Astrocyte of the cerebellum (primary cell): ENCODE data around the gene NCK2.

Experiments used
- DNase-seq: peaks from one replicate; pipeline ENCODE4 v3.0.0-alpha.2; 2011; ENCODE audit warnings: low read depth
- H3K4me3 ChIP-seq: 2 replicates; pipeline ENCODE4 v1.5.1; 2011; ENCODE audit warnings: mild to moderate bottlenecking, low read depth, low read length, moderate library complexity
- CTCF ChIP-seq: IDR thresholded peaks from 2 replicates; pipeline ENCODE4 v1.5.1; 2012; ENCODE audit warnings: low read length, low read depth, moderate library complexity, mild to moderate bottlenecking; ENCODE audit errors: missing control alignments
- in situ Hi-C: cut with HindIII; loops from 2 replicates; pipeline ENCODE4 v1.10.0; 2017; ENCODE audit warnings: low sequenced_read_pairs

The NCK2 gene

DNA sequence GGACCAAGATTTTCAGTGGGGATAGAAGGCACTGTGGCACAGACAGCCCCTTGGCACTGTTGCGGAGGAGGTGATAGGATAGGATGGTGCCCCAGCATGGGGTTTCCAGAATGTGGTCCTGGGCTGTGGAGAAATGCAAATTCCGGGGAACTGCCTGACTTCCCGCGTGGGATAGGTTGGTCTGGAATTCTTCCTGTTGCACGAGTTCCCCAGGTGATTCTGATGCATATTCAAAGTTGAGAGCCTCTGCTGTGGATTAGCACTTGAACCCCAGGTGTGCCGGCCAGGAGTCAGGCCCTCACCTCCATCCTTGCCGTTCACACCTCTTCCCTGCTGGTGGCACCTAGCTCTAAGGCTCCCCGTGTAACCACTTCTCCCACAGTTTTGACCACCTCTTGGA lies 15.5 kb downstream of the NCK2 start:
- in situ Hi-C loops: no loop called here
- DNase-seq: no peak
- no peak overlapping the region for H3K4me3 ChIP-seq
- TF ChIP-seq CTCF: no peak

DNA sequence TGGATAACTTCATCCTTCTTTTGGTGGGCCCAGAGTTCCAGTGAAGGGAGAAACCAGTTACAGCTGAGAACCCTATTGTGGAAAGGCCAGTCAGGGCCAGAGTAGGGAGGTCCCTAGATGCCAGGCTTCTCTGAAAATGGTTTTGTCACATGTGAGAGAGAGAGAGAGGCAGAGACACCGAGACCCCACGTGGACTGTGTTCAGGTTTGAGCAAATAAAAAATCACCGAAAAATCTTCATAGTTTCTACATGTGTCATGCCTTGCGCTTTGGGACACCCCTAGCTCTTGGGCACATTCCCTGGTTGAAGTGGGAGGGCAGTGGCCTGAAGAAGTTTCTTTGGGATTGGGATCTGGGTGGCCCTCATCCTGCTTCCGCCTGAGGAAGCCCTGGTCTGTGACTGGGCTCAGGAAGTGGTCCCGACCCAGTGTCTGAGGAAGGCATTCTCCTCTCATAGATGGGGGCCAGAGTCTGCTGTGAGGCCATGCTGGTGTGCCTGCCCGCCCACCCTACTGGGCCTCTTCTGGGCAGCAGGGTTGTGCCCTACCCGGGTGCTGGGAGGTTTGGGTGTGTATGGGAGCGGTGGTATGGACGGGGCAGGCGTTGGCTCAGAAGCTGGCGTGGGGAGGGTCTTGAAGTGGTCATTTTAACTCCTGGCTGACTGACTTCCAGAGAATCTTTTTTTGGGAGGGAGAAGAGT lies 16.1 kb downstream of the NCK2 start:
- no peak for DNase-seq
- in situ Hi-C loops: no loop called here
- TF ChIP-seq CTCF: no peak
- no peak overlapping the region for H3K4me3 ChIP-seq

GRCh38 chr2:105761931-105762515 lies 17.3 kb downstream of the NCK2 start:
- no peak overlapping the region for H3K4me3 ChIP-seq
- in situ Hi-C loops: no loop called here
- no peak for TF ChIP-seq CTCF
- no peak for DNase-seq

- no peak for TF ChIP-seq CTCF
- H3K4me3 ChIP-seq: no peak overlapping the region
- DNase-seq: no peak
- in situ Hi-C loops: no loop called here
Measured at GRCh38 chr2:105763076-105763475, 18.4 kb downstream of the NCK2 start.

DNA sequence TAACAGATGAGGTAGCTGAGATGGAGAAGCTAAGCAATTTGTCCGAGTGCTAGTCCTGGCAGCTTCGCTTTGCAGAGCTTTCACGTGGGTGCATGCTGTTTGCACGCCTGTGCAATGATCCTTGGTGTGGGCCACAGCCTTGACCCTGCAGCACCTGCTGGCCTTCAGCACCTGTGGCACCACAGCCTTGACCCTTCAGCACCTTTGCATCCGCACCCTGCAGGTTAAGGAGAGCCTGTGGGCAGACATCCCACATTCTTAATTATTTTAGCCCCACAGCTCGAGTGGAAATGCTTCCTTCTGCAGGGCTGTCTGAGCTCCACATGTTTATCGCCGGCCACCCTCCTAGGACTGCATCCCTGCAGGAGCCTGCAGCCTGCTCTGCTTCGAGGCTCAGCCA lies 19.3 kb downstream of the NCK2 start:
- TF ChIP-seq CTCF: no peak
- no peak for DNase-seq
- no peak overlapping the region for H3K4me3 ChIP-seq
- in situ Hi-C loops: no loop called here

DNA sequence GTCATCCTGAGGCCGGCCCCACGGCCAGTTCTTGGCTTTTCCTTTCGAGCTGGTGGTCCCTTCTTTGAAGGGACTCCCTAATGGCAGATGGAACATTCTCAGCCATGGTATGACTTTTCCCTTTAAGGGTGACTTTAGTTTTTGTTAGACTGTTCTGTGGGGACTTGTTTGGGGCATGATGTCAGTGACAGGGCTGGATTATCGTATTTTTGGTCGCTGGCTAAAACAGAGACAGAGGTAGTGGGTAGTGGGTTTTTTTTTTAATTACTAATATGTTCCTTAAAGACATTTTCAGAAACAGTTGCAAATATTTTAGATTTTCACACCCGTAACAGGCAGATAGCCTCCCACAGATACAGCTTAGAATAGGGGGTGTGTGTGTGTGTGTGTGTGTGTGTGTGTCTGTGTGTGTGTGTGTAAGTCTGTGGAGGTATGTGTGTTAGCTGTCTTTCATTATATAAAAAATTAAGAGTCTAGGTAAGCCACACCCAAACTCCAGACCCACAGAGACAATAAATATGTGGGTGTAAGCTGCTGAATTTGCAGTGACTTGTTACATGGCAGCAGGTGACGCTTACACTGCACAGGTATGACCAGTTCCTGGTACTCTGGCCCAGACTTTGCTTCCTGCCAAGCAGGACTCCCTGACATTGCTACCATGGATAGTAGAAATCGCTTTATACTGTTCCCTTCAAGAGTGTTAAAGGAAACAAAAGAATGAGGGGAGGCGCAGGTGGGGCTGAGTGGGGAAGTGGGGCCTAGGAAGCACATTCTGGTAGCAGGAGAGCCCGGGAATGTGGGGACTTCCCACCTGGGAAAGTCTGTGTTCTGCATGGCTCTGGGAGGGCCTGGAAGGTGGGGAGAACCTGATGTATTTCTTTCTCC lies 20.9 kb downstream of the NCK2 start:
- DNase-seq: no peak
- in situ Hi-C loops: no loop called here
- no peak overlapping the region for H3K4me3 ChIP-seq
- TF ChIP-seq CTCF: no peak
